GM23338 (cell line): ENCODE data around the gene COA1. TPM values are rescaled to one million over a fixed set of nuclear protein-coding genes. Genes with fewer than 3 reads are reported as not detected.
"Not testable (repeated sequence)": the region's sequence is repeated elsewhere in the genome, so short reads cannot be mapped to it uniquely, and the experiment has no call there.

Experiments used
- ATAC-seq: fragments of 200-7000 bp; cut with Tn5 transposase; 3 replicates; pipeline ENCODE4 v1.9.1; 2020
- DNase-seq: peaks from one replicate; pipeline ENCODE4 v3.0.0-alpha.2; 2015; ENCODE audit warnings: low spot score
- H2AFZ ChIP-seq: fragments of 200-600 bp; sonication (generic); 2 replicates; pipeline ENCODE4 v1.8.0; 2016; ENCODE audit warnings: antibody characterized with exemption, mild to moderate bottlenecking, moderate library complexity
- H3F3A ChIP-seq: fragments of 200-600 bp; sonication (generic); replicated peaks from 2 replicates; pipeline ENCODE4 v1.8.0; 2017; ENCODE audit warnings: antibody characterized with exemption, mixed run types, low read depth
- H3K27ac ChIP-seq: fragments of 200-600 bp; sonication (generic); 2 replicates; pipeline ENCODE4 v1.6.1; 2016; ENCODE audit warnings: low read depth
- H3K27me3 ChIP-seq: fragments of 200-600 bp; sonication (generic); 2 replicates; pipeline ENCODE4 v1.8.0; 2016; ENCODE audit warnings: mild to moderate bottlenecking, mixed run types, moderate library complexity; ENCODE audit not compliant: insufficient read depth
- H3K36me3 ChIP-seq: fragments of 200-600 bp; sonication (generic); 2 replicates; pipeline ENCODE4 v1.8.0; 2016; ENCODE audit warnings: mild to moderate bottlenecking; ENCODE audit not compliant: insufficient read depth
- H3K4me1 ChIP-seq: fragments of 200-600 bp; sonication (generic); 2 replicates; pipeline ENCODE4 v1.8.0; 2016; ENCODE audit warnings: mild to moderate bottlenecking, moderate library complexity; ENCODE audit not compliant: insufficient read depth
- H3K4me2 ChIP-seq: fragments of 200-600 bp; sonication (generic); 2 replicates; pipeline ENCODE4 v1.7.1; 2017; ENCODE audit warnings: mixed run types
- H3K4me3 ChIP-seq: fragments of 200-600 bp; sonication (generic); 2 replicates; pipeline ENCODE4 v1.6.1; 2016; ENCODE audit warnings: mixed run types
- H3K79me2 ChIP-seq: fragments of 200-600 bp; sonication (generic); replicated peaks from 2 replicates; pipeline ENCODE4 v1.8.0; 2017; ENCODE audit warnings: mild to moderate bottlenecking; ENCODE audit not compliant: insufficient read depth
- H3K9me2 ChIP-seq: fragments of 200-600 bp; sonication (generic); 2 replicates; pipeline ENCODE4 v1.8.0; 2017; ENCODE audit not compliant: insufficient read depth
- H4K20me1 ChIP-seq: fragments of 200-600 bp; sonication (generic); replicated peaks from 2 replicates; pipeline ENCODE4 v1.8.0; 2017; ENCODE audit warnings: mild to moderate bottlenecking; ENCODE audit not compliant: insufficient read depth
- H3K27ac Mint-ChIP-seq: 2 replicates; pipeline ENCODE4 v1.8.0; 2020; ENCODE audit warnings: inconsistent platforms, mild to moderate bottlenecking, moderate library complexity, mixed read lengths
- H3K27me3 Mint-ChIP-seq: 3 replicates; pipeline ENCODE4 v1.8.0; 2022; ENCODE audit warnings: low read depth, mild to moderate bottlenecking, moderate library complexity, mixed read lengths, inconsistent platforms; ENCODE audit not compliant: insufficient read depth, poor library complexity
- H3K36me3 Mint-ChIP-seq: 3 replicates; pipeline ENCODE4 v1.8.0; 2021; ENCODE audit warnings: low read depth, mild to moderate bottlenecking, inconsistent platforms, moderate library complexity, mixed read lengths
- H3K4me1 Mint-ChIP-seq: 3 replicates; pipeline ENCODE4 v1.8.0; 2020; ENCODE audit warnings: mild to moderate bottlenecking, inconsistent platforms, mixed read lengths
- H3K4me3 Mint-ChIP-seq: 3 replicates; pipeline ENCODE4 v1.8.0; 2021; ENCODE audit warnings: moderate library complexity, mild to moderate bottlenecking, inconsistent platforms, mixed read lengths
- H3K9me3 Mint-ChIP-seq: 3 replicates; pipeline ENCODE4 v1.8.0; 2020; ENCODE audit warnings: moderate library complexity, mild to moderate bottlenecking, inconsistent platforms, mixed read lengths
- CREB1 ChIP-seq: fragments of 250-450 bp; sonication (Bioruptor Pico); IDR thresholded peaks from 2 replicates; pipeline ENCODE4 v1.5.0; 2020; ENCODE audit warnings: low read depth, mild to moderate bottlenecking, moderate library complexity
- CTCF ChIP-seq, 2 experiments: fragments of 200-600 bp in 1 of 2; sonication (generic) in 1 of 2; conservative IDR thresholded peaks; 2 replicates each; pipeline versions ENCODE4 v1.5.1 to v1.6.1; 2016 to 2017; ENCODE audit warnings: antibody characterized with exemption in 2 of 2, low read depth in 2 of 2, mild to moderate bottlenecking in 2 of 2, moderate library complexity in 1 of 2
- EZH2 ChIP-seq: fragments of 200-600 bp; sonication (generic); IDR thresholded peaks from one replicate; pipeline ENCODE4 v1.8.0; 2017; ENCODE audit warnings: antibody characterized with exemption, mild to moderate bottlenecking, low read depth; ENCODE audit not compliant: unreplicated experiment
- EZH2phosphoT487 ChIP-seq: fragments of 200-600 bp; sonication (generic); IDR thresholded peaks from one replicate; pipeline ENCODE4 v1.8.1; 2018; ENCODE audit warnings: antibody characterized with exemption; ENCODE audit not compliant: unreplicated experiment
- JUNB ChIP-seq: IDR thresholded peaks from one replicate; pipeline ENCODE4 v1.6.1; 2016; ENCODE audit warnings: antibody characterized with exemption; ENCODE audit not compliant: unreplicated experiment
- REST ChIP-seq: IDR thresholded peaks from one replicate; pipeline ENCODE4 v1.6.1; 2018; ENCODE audit warnings: antibody characterized with exemption; ENCODE audit not compliant: unreplicated experiment
- ZNF114 ChIP-seq: fragments of 250-450 bp; sonication (Bioruptor Pico); IDR thresholded peaks from 2 replicates; pipeline ENCODE4 v1.5.0; 2020; ENCODE audit warnings: mild to moderate bottlenecking, moderate library complexity
- polyA plus RNA-seq: library from polyadenylated mRNA; unstranded; fragments of >200 nt; fragmentation: Nextera tagmentation; extraction: Ambion mirVana; gene quantifications from 2 replicates; pipeline ENCODE4 v1.2.1, GENCODE V29; 2016
- total RNA-seq: library from RNA; depleted of rRNA; stranded (reverse); fragments of >200 nt; shearing (Covaris generic); gene quantifications from 2 replicates; pipeline ENCODE4 v1.2.3, GENCODE V29; 2014

Gene COA1
- total and polyA plus RNA-seq, 2 experiments from 2014 or later = 156 to 158 TPM

- peaks cover 35% of the 10 kb centered on the region for H3K9me3 Mint-ChIP-seq
- not testable (repeated sequence) for DNase-seq, H3K79me2 ChIP-seq, H2AFZ ChIP-seq, H3K4me2 ChIP-seq, H3K36me3 ChIP-seq, H3F3A ChIP-seq, H3K27ac Mint-ChIP-seq, H3K9me2 ChIP-seq, ATAC-seq, H3K27ac ChIP-seq, H3K4me3 Mint-ChIP-seq, H3K4me1 Mint-ChIP-seq, H3K4me3 ChIP-seq, H4K20me1 ChIP-seq, H3K4me1 ChIP-seq, H3K27me3 Mint-ChIP-seq, H3K27me3 ChIP-seq
- peaks cover 39% of the 10 kb centered on the region for H3K36me3 Mint-ChIP-seq
Measured at GRCh38 chr7:43778293-43779044, 49.1 kb upstream of the COA1 start.

GRCh38 chr7:43775255-43775654, 45.9 kb upstream of the COA1 start:
- not testable (repeated sequence) for H3K9me2 ChIP-seq, H3K79me2 ChIP-seq, ATAC-seq, H3K4me1 ChIP-seq, H3K4me1 Mint-ChIP-seq, H3K27me3 Mint-ChIP-seq, H2AFZ ChIP-seq, DNase-seq, H3K36me3 ChIP-seq, H3K4me3 ChIP-seq, H3K4me3 Mint-ChIP-seq, H3K27me3 ChIP-seq, H3K27ac Mint-ChIP-seq, H4K20me1 ChIP-seq, H3K27ac ChIP-seq, H3K4me2 ChIP-seq, H3F3A ChIP-seq
- Mint-ChIP-seq H3K9me3 (peaks cover 30% of the 10 kb centered on the region), H3K36me3 (peaks cover 45% of the 10 kb centered on the region)

GRCh38 chr7:43773268-43773667, 43.9 kb upstream of the COA1 start:
- not testable (repeated sequence) for H3K9me2 ChIP-seq, ATAC-seq, H3K4me3 ChIP-seq, H3K27me3 Mint-ChIP-seq, H3K27ac ChIP-seq, H3K4me3 Mint-ChIP-seq, H4K20me1 ChIP-seq, H3K27me3 ChIP-seq, H3K4me2 ChIP-seq, H3K4me1 ChIP-seq, H3K27ac Mint-ChIP-seq, DNase-seq, H3K4me1 Mint-ChIP-seq, H2AFZ ChIP-seq, H3K79me2 ChIP-seq, H3F3A ChIP-seq, H3K36me3 ChIP-seq
- Mint-ChIP-seq H3K9me3 (peaks cover 12% of the 10 kb centered on the region; the same call in 2 of the 3 replicates), H3K36me3 (peaks cover 27% of the 10 kb centered on the region)

GRCh38 chr7:43771573-43771972, 42.2 kb upstream of the COA1 start:
- Histone ChIP-seq H3K79me2 (peaks cover 6% of the 10 kb centered on the region), H3K36me3 (0 out of 2 replicates have a peak, but pooled peaks cover 4% of the 10 kb centered on the region), H3K9me2 (no peaks in the 10 kb centered on the region), H3K27ac (no peak overlapping the region), H3K4me1 (no peaks in the 10 kb centered on the region), H3K4me3 (no peak overlapping the region), H3K4me2 (no peak overlapping the region), H2AFZ (no peak overlapping the region), H3F3A (no peaks in the 10 kb centered on the region), H3K27me3 (no peaks in the 10 kb centered on the region), H4K20me1 (no peaks in the 10 kb centered on the region)
- Mint-ChIP-seq H3K27ac (no peak overlapping the region), H3K4me3 (no peak overlapping the region), H3K9me3 (peaks cover 3% of the 10 kb centered on the region; the same call in 2 of the 3 replicates), H3K4me1 (no peaks in the 10 kb centered on the region; the same call in 2 of the 3 replicates), H3K27me3 (peaks cover 3% of the 10 kb centered on the region), H3K36me3 (peaks cover 18% of the 10 kb centered on the region)
- DNase-seq (no peak), ATAC-seq (no peak)
- no peak for TF ChIP-seq EZH2
- no peak for TF ChIP-seq ZNF114 (CRISPR knock-in tag)
- TF ChIP-seq EZH2phosphoT487 = no peak
- TF ChIP-seq JUNB = no peak
- no peak for TF ChIP-seq CTCF (conservative IDR thresholded peaks at IDR 0.05; ENCODE audit: low read depth in 2 of 2)
- TF ChIP-seq REST = no peak
- TF ChIP-seq CREB1 (CRISPR knock-in tag) = no peak
